Lower leg skin (tissue), 4 donors: ENCODE measurements around the gene TNIP1. TPM values are rescaled to one million over a fixed set of nuclear protein-coding genes. Genes with fewer than 3 reads are reported as not detected.

Experiments used
- DNase-seq, 2 donors: peaks; one replicate each; pipeline ENCODE4 v3.0.0-alpha.2; 2019; ENCODE audit warnings: low spot score in 2 of 2
- H3K4me3 ChIP-seq: fragments of 200-600 bp; sonication (generic); 2 replicates; pipeline ENCODE4 v1.5.1; 2017; ENCODE audit warnings: mild to moderate bottlenecking, low read depth; ENCODE audit not compliant: poor library complexity, severe bottlenecking
- CTCF ChIP-seq, 3 donors: fragments of 450-650 bp; IDR thresholded peaks; one replicate each; pipeline ENCODE4 v1.5.1; 2016; ENCODE audit warnings: antibody characterized with exemption in 3 of 3, mild to moderate bottlenecking in 3 of 3, moderate library complexity in 2 of 3
- POLR2A ChIP-seq, 2 donors: fragments of 450-650 bp; IDR thresholded peaks; one replicate each; pipeline ENCODE4 v1.6.1; 2016 to 2017; ENCODE audit warnings: antibody characterized with exemption in 2 of 2, mild to moderate bottlenecking in 1 of 2, moderate library complexity in 1 of 2
- WGBS, 2 donors: methylation state at CpG; one replicate each; pipeline ENCODE4 v1.1.5; 2018; 5-methylcytosine and 5-hydroxymethylcytosine counted together
- intact Hi-C: fragments of 100-400 bp; cut with DNase I; formaldehyde crosslinking; loops from one replicate; pipeline ENCODE4 v1.15.0; 2023; ENCODE audit warnings: low total_unique reads
- total RNA-seq, 4 donors: library from RNA; depleted of rRNA; stranded (reverse); fragments of >200 nt; gene quantifications; one replicate each; pipeline ENCODE4 v1.1.0, GENCODE V29; 2016

The TNIP1 gene
- total RNA-seq, 4 donors from 2014 or later, result 91.2 to 123 (median 98.1) TPM

DNA sequence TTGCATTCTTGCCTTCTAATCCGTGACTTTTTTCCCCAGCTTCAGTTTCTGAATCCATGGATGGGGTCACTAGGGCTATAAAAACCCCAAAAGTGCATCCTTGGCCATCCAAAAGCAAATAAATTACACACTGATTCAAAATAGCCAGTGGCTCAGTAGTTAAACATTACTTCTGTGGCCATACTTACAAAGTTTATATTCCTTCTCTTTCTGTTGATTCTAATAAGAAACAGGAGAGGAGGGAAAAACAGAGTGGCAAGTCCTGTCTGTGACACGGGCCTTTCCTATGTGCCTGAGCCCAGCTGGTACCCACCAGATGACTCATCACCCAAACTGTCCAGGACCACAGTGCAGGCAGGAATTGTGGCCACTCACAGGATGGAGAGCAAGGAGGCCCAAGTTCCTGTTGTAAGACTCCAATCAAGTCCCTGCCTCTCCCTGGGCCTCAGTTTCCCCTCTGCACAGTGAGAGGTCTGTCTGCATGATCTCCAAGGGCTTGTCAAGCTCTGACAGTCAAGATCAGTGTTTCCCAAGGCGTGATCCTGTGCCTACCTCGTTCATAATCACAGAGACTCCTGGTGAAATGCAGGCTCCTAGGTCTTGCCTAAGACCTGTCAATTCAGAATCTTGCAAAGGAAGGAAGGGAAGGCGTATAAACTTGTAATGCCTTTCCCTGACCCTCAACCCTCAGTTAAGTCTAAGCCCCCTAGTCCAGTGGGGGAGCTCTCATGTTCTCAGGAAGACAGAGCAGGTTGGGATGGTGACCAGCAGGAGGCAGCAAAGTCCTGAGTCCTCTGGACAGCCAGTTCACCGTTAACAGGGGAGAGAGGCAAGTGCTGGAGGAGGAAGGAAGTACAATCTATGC, 29.5 kb downstream of the TNIP1 start:
- TF ChIP-seq POLR2A (IDR thresholded peaks at IDR 0.05), result no peak
- TF ChIP-seq CTCF (IDR thresholded peaks at IDR 0.05), result peak in 1 of 3 donors; percentile 69
- intact Hi-C loops, result loop anchor here (5.0 kb wide), 1 partner anchor 66 kb away; no protein-coding TSS in a partner anchor
- WGBS, 2 donors, result 68 to 75% methylated on average over 6 of the region's 6 CpGs
- DNase-seq, result peak; percentile 77 to 97
- no peak overlapping the region for H3K4me3 ChIP-seq

DNA sequence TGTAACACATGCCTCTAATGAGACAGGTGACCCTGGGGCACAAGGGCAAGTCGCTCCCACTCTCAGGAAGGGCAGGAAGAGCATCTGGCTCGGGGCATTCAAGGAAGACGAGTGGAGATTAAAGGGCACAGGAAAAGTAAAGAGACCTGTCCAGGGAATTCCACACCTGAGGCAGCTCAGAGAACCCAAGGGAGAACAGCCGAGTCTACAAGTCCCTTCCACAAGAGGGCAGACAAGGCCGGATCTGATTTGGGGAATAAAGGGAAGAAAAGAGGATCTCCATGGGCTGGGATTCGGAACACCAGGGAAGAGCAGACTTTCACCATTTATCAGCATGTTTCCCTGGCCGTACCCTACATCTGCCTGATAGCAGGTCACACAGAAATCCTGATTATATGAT, 32.3 kb downstream of the TNIP1 start:
- intact Hi-C loops, result loop anchor here (5.0 kb wide), 1 partner anchor 46 kb away; no protein-coding TSS in a partner anchor
- H3K4me3 ChIP-seq, result no peak overlapping the region
- no peak for DNase-seq
- no peak for TF ChIP-seq CTCF (IDR thresholded peaks at IDR 0.05)
- no peak for TF ChIP-seq POLR2A (IDR thresholded peaks at IDR 0.05)
- WGBS, 2 donors, result 74 to 86% methylated on average over 7 of the region's 7 CpGs

- no peak overlapping the region for H3K4me3 ChIP-seq
- DNase-seq, result no peak
- intact Hi-C loops, result loop anchor here (5.0 kb wide), 1 partner anchor 46 kb away; no protein-coding TSS in a partner anchor
- TF ChIP-seq POLR2A (IDR thresholded peaks at IDR 0.05), result no peak
- TF ChIP-seq CTCF (IDR thresholded peaks at IDR 0.05), result peak in 1 of 3 donors; percentile 18
- 69% methylated on average over 13 of the region's 13 CpGs for WGBS, 2 donors
Observed at GRCh38 chr5:151047814-151048425, 32.9 kb downstream of the TNIP1 start.

GRCh38 chr5:151042453-151043093, 38.3 kb downstream of the TNIP1 start:
- WGBS, 2 donors, result 91 to 98% methylated on average over 11 to 12 of the region's 12 CpGs
- TF ChIP-seq CTCF (IDR thresholded peaks at IDR 0.05), result no peak
- no peak for TF ChIP-seq POLR2A (IDR thresholded peaks at IDR 0.05)
- H3K4me3 ChIP-seq, result no peak overlapping the region
- intact Hi-C loops, result no loop called here
- no peak for DNase-seq

DNA sequence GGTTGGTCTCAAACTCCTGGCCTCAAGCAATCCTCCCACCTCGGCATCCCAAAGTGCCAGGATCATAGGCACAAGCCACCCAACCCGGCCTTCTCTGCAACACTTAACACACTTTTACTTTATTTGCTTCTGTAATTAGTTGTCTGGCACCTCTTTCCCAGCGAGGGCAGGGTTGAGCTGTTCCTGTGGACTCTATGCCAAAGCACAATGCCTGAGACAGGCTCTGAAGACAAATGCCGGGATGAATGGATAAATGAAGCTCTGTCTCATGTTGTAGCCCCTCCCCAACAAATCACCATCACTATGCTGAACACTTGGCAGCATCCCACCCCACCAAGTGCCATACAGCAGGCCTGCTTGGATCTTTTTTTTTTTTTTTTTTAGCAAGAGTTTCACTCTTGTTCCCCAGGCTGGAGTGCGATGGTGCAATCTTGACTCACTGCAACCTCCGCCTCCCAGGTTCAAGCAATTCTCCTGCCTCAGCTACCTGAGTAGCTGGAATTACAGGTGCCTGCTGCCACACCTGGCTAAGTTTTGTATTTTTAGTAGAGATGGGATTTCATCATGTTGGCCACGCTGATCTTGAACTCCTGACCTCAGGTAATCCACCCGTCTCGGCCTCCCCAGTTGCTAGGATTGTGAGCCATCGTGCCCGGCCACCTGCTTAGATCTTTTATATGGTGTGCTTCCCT, 39.1 kb downstream of the TNIP1 start:
- intact Hi-C loops, result no loop called here
- DNase-seq, result no peak
- TF ChIP-seq POLR2A (IDR thresholded peaks at IDR 0.05) (no peak), CTCF (IDR thresholded peaks at IDR 0.05) (no peak)
- H3K4me3 ChIP-seq, result no peak overlapping the region
- 74 to 82% methylated on average over 11 of the region's 11 CpGs for WGBS, 2 donors
